ENCODE data around the gene CMC4. TPM values are rescaled to one million over a fixed set of nuclear protein-coding genes. Genes with fewer than 3 reads are reported as not detected.

CMC4 gene
- total RNA-seq, 1 experiment from 2014 or later: 31.9 TPM

GRCh38 chrX:155071694-155072280, 851 bp upstream of the CMC4 start:
- Histone ChIP-seq H3K27me3 (ENCODE audit: low read length) (no peaks in the 10 kb centered on the region), H3K79me2 (ENCODE audit: low read length) (peaks cover 72% of the 10 kb centered on the region), H3K4me3 (ENCODE audit: low read length) (peak overlapping the region; percentile 98), H3K36me3 (ENCODE audit: low read depth, low read length) (peaks cover 5% of the 10 kb centered on the region; the same call in 1 of the 2 replicates), H3K4me2 (ENCODE audit: low read length) (peak overlapping the region; percentile 97), H3F3A (ENCODE audit: low read length, unreplicated experiment) (no peaks in the 10 kb centered on the region), H4K20me1 (ENCODE audit: low read length) (peaks cover 7% of the 10 kb centered on the region; the same call in 1 of the 2 replicates), H2AFZ (ENCODE audit: low read length) (peak overlapping the region; percentile 74), H3K27ac (ENCODE audit: low read length) (peak overlapping the region; percentile 41; the same call in 1 of the 2 replicates), H3K9me3 (ENCODE audit: low read length) (no peaks in the 10 kb centered on the region), H3K4me1 (ENCODE audit: insufficient read depth, low read length) (peaks cover 43% of the 10 kb centered on the region), H3K9me2 (replicated peaks; ENCODE audit: low read length) (no peaks in the 10 kb centered on the region), H3K9ac (ENCODE audit: low read length) (peak overlapping the region; percentile 86)
- no peak for DNase-seq
- CTCF ChIA-PET: no interaction called here
- TF ChIP-seq EZH2 (IDR thresholded peaks at IDR 0.05; ENCODE audit: low read length, unreplicated experiment) (no peak), CTCF (conservative IDR thresholded peaks at IDR 0.05; ENCODE audit: low read depth, low read length) (no peak), EZH2phosphoT487 (IDR thresholded peaks at IDR 0.05; ENCODE audit: borderline replicate concordance, low read length) (no peak)
- intact Hi-C loops (cut with micrococcal nuclease): loop anchor here (1.0 kb wide), 1 partner anchor 45 kb away; the partner anchor contains the start of gene FUNDC2
- BruUV-seq (replicated peaks): TSS peak; percentile 67
- ATAC-seq: peak; percentile 0; the same call in 1 of the 2 replicates
- POLR2A ChIA-PET (ENCODE audit: unreplicated experiment): no interaction called here

DNA sequence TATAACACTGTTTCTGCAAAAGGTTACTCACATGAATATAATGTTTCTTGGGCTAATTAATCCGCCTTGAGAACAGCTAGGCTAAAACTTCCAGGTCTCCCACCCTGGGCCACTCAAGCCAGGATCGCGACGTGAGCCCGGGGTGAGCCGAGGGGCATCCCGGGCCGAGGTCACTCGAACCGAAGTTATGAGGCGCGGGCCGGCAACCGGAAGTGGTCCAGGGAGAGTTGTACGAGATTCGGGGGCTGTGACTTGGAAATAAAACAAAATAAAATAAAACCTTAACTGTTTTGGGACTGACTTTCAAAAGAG, 317 bp downstream of the CMC4 start:
- Histone ChIP-seq H3K27ac (ENCODE audit: low read length) (peak overlapping the region; percentile 44), H3K4me2 (ENCODE audit: low read length) (peak overlapping the region; percentile 89), H3K79me2 (ENCODE audit: low read length) (peaks cover 84% of the 10 kb centered on the region), H3K4me3 (ENCODE audit: low read length) (peak overlapping the region; percentile 83), H3K9me3 (ENCODE audit: low read length) (no peaks in the 10 kb centered on the region), H3K9me2 (replicated peaks; ENCODE audit: low read length) (no peaks in the 10 kb centered on the region), H3K27me3 (ENCODE audit: low read length) (no peaks in the 10 kb centered on the region), H3K4me1 (ENCODE audit: insufficient read depth, low read length) (peaks cover 52% of the 10 kb centered on the region), H3K36me3 (ENCODE audit: low read depth, low read length) (peaks cover 3% of the 10 kb centered on the region; the same call in 1 of the 2 replicates), H4K20me1 (ENCODE audit: low read length) (peaks cover 7% of the 10 kb centered on the region; the same call in 1 of the 2 replicates), H2AFZ (ENCODE audit: low read length) (peak overlapping the region; percentile 83), H3K9ac (ENCODE audit: low read length) (peak overlapping the region; percentile 75), H3F3A (ENCODE audit: low read length, unreplicated experiment) (no peaks in the 10 kb centered on the region)
- ATAC-seq (peak; percentile 9), DNase-seq (no peak)
- intact Hi-C loops (cut with micrococcal nuclease): no loop called here
- TF ChIP-seq EZH2phosphoT487 (IDR thresholded peaks at IDR 0.05; ENCODE audit: borderline replicate concordance, low read length) (no peak), CTCF (conservative IDR thresholded peaks at IDR 0.05; ENCODE audit: low read depth, low read length) (no peak), EZH2 (IDR thresholded peaks at IDR 0.05; ENCODE audit: low read length, unreplicated experiment) (no peak)
- ChIA-PET CTCF (no interaction called here), POLR2A (ENCODE audit: unreplicated experiment) (interaction anchor here (0.6 kb wide), 1 partner anchor 90 kb away, joined by 6 read pairs; no protein-coding TSS in a partner anchor)
- BruUV-seq (replicated peaks): TSS peak; percentile 59

GRCh38 chrX:155070038-155070437, 898 bp downstream of the CMC4 start:
- CTCF ChIA-PET: no interaction called here
- Histone ChIP-seq H3K27me3 (ENCODE audit: low read length) (no peaks in the 10 kb centered on the region), H3K36me3 (ENCODE audit: low read depth, low read length) (peaks cover 3% of the 10 kb centered on the region; the same call in 1 of the 2 replicates), H3K9me2 (replicated peaks; ENCODE audit: low read length) (no peaks in the 10 kb centered on the region), H3K4me3 (ENCODE audit: low read length) (peak overlapping the region; percentile 83), H2AFZ (ENCODE audit: low read length) (peak overlapping the region; percentile 83), H3K9me3 (ENCODE audit: low read length) (no peaks in the 10 kb centered on the region), H3K9ac (ENCODE audit: low read length) (peak overlapping the region; percentile 75), H3K27ac (ENCODE audit: low read length) (no peak overlapping the region), H3F3A (ENCODE audit: low read length, unreplicated experiment) (no peaks in the 10 kb centered on the region), H3K79me2 (ENCODE audit: low read length) (peaks cover 82% of the 10 kb centered on the region), H3K4me2 (ENCODE audit: low read length) (peak overlapping the region; percentile 89), H4K20me1 (ENCODE audit: low read length) (peaks cover 7% of the 10 kb centered on the region; the same call in 1 of the 2 replicates), H3K4me1 (ENCODE audit: insufficient read depth, low read length) (peaks cover 58% of the 10 kb centered on the region)
- intact Hi-C loops (cut with micrococcal nuclease): no loop called here
- TF ChIP-seq EZH2 (IDR thresholded peaks at IDR 0.05; ENCODE audit: low read length, unreplicated experiment) (no peak), CTCF (conservative IDR thresholded peaks at IDR 0.05; ENCODE audit: low read depth, low read length) (no peak)
- no TSS peak for BruUV-seq (replicated peaks)
- POLR2A ChIA-PET (ENCODE audit: unreplicated experiment): no interaction called here
- DNase-seq (no peak), ATAC-seq (no peak)
